ENCODE data around the gene ASB17.
"Not testable (repeated sequence)": the region's sequence is repeated elsewhere in the genome, so short reads cannot be mapped to it uniquely, and the experiment has no call there.

Gene ASB17

GRCh38 chr1:75932304-75932703 is at the start of gene ASB17:
Gene ASB17, minus strand, starts transcription at chr1:75932404. Its CDS starts 113 bp downstream, at chr1:75932291.
- DNase-seq (ENCODE audit: low read depth, low spot score): no peak

- DNase-seq (ENCODE audit: low read depth, low spot score): no peak
Observed at GRCh38 chr1:75980972-75981897, 49.0 kb upstream of the ASB17 start.

- DNase-seq (ENCODE audit: low read depth, low spot score): no peak
Observed at GRCh38 chr1:75970631-75971030, 38.4 kb upstream of the ASB17 start.

- DNase-seq (ENCODE audit: low read depth, low spot score): no peak
Observed at GRCh38 chr1:75969550-75969949, 37.3 kb upstream of the ASB17 start.

- no peak for DNase-seq (ENCODE audit: low read depth, low spot score)
Observed at GRCh38 chr1:75967719-75968118, 35.5 kb upstream of the ASB17 start.

GRCh38 chr1:75964760-75965408 is 32.7 kb upstream of the ASB17 start:
- DNase-seq (ENCODE audit: low read depth, low spot score): no peak

- DNase-seq (ENCODE audit: low read depth, low spot score): not testable (repeated sequence)
Observed at GRCh38 chr1:75964110-75964759, 32.0 kb upstream of the ASB17 start.

GRCh38 chr1:75954586-75954985 is 22.4 kb upstream of the ASB17 start:
- DNase-seq (ENCODE audit: low read depth, low spot score): no peak

- DNase-seq (ENCODE audit: low read depth, low spot score): no peak
Observed at GRCh38 chr1:75953461-75953860, 21.3 kb upstream of the ASB17 start.

GRCh38 chr1:75952016-75952415 is 19.8 kb upstream of the ASB17 start:
- no peak for DNase-seq (ENCODE audit: low read depth, low spot score)

GRCh38 chr1:75950176-75950575 is 18.0 kb upstream of the ASB17 start:
- DNase-seq (ENCODE audit: low read depth, low spot score): no peak

- DNase-seq (ENCODE audit: low read depth, low spot score): not testable (repeated sequence)
Observed at GRCh38 chr1:75943037-75943436, 10.8 kb upstream of the ASB17 start.

GRCh38 chr1:75937034-75937433 is 4.8 kb upstream of the ASB17 start:
- no peak for DNase-seq (ENCODE audit: low read depth, low spot score)

GRCh38 chr1:75922698-75923097 is 9.5 kb downstream of the ASB17 start:
- DNase-seq (ENCODE audit: low read depth, low spot score): no peak

- no peak for DNase-seq (ENCODE audit: low read depth, low spot score)
Observed at GRCh38 chr1:75916834-75917233, 15.4 kb downstream of the ASB17 start.

- no peak for DNase-seq (ENCODE audit: low read depth, low spot score)
Observed at GRCh38 chr1:75908717-75909152, 23.5 kb downstream of the ASB17 start.

- no peak for DNase-seq (ENCODE audit: low read depth, low spot score)
Observed at GRCh38 chr1:75901371-75901770, 30.8 kb downstream of the ASB17 start.

- no peak for DNase-seq (ENCODE audit: low read depth, low spot score)
Observed at GRCh38 chr1:75884437-75884836, 47.8 kb downstream of the ASB17 start.

GRCh38 chr1:75879985-75880384 is 52.2 kb downstream of the ASB17 start:
- DNase-seq (ENCODE audit: low read depth, low spot score): no peak

GRCh38 chr1:75870951-75871350 is 61.3 kb downstream of the ASB17 start:
- no peak for DNase-seq (ENCODE audit: low read depth, low spot score)

Data from brain pericyte (primary cell).